SKM-1 (cell line): ENCODE results near the gene PIAS1.
"Not testable (repeated sequence)": the region's sequence is repeated elsewhere in the genome, so short reads cannot be mapped to it uniquely, and the experiment has no call there.

Experiments used
- DNase-seq: peaks from one replicate; lab custom pipeline; 2025; ENCODE audit not compliant: unreplicated experiment; lab: John Stamatoyannopoulos, UW

The PIAS1 gene

DNA sequence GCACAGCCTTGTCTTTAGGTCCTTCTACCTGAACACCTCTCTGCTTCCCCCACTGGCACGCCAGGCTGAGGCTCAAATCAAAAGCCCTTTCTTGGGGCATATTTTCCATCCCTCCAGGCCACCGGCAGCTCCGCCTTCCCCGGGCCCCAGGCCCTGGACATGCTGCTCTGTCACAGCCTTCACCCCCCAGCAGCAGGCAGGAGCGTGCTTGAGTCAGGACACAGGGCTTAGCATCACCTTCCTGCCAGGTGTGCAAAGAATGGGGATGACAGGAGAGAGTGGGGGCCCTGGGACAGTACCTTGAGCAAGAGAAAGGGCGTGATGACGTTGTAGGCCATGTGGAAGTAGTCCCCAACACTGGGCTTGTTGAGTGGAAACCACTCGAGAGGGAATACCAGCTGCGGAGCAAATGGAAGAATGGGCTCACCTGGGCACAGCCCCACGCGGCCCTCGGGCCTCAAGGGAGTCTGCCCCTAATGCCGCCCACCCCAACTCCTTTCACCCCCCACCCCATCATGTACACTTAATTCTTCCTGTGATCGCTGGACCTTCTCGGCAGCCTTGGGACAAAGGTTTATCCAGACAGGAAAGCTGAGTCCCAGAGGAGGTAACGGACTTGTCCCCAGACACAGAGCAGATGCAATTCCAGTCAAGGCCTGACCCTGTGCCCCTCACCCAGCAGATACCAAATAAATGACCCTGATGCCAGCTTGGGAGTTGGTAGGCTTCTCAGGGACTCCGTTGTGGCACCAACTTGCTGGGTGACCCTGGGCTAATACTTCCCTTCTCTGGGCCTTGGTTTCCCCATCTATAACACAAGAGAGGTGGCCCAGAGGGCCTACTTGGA, 160.1 kb downstream of the PIAS1 start:
- no peak for DNase-seq

DNA sequence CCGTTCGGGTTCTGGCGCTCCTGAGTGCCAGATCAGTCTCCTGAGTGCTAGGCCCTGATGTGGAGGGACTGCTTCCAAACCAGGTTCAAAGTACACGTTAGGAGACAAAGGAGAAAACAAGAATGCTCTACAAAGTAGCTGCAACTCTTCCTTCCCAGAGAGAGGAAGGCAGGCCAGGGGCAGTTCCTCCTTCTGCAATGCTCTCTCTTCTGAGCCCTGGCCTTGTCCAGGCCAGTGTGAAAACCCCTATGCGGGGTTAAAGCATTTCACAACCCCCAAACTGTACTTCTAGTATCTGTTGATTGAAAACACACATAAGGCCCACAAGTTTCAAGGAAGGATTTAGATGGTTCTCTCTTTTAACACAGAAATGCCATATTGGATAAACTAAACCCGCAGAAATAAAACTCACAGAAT, 160.7 kb downstream of the PIAS1 start:
- no peak for DNase-seq

DNA sequence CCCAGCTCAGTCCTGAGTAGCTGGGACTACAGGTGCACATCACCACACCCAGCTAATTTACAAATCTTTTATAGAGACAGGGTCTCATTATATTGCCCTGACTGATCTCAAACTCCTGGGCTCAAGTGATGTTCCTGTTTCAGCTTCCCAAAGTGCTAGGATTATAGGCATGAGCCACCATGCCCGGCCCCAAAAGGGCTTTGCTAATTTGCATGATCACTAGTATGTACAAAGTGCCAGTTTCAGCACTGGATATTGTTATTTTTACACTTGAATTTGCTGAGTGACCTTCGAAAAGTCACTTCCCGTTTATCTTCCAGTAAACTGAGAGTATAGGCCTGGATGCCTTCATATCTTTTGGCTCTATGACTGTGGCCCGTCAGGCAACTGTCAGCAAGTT, 163.2 kb downstream of the PIAS1 start:
- no peak for DNase-seq

DNA sequence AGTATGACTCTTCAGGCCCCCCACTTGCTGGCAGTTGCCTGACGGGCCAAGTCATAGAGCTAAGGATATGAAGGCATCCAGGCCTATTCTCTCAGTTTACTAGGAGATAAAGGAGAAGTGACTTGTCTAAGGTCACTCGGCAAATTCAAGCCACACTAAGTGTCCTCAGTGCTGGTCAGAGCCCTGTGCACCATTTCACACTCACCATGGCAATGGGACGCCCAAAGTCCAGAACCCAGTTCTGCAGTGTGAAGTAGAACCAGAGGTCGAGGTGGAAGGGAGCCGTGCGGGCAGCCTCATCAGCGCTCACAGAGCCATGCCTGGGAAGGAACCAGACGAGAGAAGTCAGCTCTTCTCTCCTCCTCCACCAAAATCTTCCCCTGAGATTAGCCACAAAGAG, 164.2 kb downstream of the PIAS1 start:
- no peak for DNase-seq

DNA sequence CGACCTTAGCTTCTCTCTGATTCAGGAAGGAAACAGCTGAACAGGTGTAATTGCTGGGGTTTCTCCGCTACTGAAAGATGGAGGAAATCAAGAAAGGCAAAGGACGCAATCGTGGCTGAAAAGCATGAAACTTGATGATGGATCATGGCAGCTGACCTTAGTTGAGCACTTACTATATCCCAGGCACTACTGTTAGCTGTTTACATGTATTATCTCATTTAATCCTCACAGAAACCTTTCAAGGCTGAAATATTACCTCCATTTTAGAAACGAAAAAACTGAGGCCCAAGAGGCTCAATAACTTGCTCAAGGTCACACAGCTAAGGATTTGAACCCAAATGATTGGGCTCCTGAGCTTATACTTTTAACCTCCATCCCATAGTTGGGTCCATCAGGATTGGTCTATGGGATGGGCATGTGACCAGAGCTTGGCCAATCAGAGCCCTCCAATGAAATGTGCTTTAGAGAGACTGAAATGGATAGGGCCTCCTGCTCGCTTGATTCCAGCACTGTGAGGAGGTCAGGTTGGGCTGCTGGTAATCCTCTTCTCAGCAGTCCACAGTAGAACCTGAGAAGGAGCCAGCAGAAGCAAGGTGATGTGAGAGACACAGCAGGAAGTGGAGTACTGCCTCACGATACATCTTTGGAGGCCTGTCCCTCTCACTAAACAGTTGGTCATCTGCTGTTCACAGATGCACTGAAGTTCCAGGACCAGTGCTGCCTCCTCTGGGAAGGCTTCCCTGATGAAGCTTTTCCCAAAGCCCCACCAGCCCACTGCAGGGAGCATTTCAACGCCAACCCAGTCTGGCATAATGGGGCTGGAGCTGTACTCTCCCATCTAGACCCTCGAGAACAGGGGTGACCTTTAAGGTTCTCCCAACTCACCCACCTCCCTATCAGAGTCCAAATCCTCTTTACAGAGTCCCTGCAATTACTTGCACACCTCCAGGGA, 165.0 kb downstream of the PIAS1 start:
- no peak for DNase-seq

DNA sequence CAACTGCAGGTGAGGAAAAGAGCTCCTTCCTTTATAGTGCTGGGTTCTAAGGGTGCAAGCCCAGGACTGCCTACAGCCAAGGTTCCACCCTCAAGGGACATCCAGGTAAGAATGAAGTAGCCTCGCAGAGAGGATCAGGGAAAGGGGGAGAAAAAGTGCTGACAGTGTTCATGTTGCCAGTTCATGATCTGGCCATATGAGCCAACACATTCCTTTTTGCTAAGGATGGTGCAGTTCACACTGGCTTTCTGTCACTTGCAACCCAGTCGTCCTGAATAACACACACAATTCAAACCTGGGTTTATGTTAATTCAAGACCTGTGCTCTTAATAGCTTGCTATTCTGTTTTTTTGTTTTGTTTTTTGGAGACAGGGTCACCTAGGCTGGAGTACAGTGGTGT, 166.4 kb downstream of the PIAS1 start:
- DNase-seq: no peak

DNA sequence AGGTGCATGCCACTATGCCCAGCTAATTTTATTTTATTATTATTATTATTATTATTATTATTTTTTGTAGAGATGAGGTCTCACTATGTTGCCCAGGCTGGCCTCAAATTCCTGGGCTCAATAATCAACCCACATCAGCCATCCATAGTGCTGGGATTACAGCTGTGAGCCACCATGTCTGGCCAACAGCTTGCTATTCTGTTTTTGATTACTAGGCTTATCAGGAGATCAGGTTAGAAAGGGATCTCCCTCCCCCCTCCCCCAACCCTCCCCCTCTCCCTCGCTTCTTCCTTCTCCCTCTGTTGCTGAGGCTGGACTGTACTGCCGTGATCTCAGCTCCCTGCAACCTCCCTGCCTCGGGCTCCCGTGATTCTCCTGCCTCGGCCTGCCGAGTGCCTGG, 166.9 kb downstream of the PIAS1 start:
- DNase-seq: no peak

DNA sequence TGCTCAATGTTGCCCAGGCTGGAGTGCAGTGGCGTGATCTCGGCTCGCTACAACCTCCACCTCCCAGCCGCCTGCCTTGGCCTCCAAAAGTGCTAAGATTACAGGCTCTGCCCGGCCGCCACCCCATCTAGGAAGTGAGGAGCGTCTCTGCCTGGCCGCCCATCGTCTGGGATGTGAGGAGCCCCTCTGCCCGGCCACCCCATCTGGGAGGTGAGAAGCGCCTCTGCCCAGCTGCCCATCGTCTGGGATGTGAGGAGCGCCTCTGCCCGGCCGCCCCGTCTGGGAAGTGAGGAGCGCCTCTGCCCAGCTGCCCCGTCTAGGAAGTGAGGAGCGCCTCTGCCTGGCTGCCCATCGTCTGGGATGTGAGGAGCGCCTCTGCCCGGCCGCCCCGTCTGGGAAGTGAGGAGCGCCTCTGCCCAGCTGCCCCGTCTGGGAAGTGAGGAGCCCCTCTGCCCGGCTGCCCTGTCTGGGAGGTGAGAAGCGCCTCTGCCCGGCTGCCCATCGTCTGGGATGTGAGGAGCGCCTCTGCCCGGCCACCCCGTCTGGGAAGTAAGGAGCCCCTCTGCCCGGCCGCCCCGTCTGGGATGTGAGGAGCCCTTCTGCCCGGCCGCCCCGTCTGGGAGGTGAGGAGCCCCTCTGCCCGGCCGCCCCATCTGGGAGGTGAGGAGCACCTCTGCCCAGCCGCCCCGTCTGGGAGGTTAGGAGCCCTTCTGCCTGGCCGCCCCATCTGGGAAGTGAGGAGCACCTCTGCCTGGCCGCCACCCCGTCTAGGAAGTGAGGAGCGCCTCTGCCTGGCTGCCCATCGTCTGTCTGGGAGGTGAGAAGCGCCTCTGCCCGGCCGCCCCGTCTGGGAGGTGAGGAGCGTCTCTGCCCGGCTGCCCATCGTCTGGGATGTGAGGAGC, 167.7 kb downstream of the PIAS1 start:
- DNase-seq: not testable (repeated sequence)

DNA sequence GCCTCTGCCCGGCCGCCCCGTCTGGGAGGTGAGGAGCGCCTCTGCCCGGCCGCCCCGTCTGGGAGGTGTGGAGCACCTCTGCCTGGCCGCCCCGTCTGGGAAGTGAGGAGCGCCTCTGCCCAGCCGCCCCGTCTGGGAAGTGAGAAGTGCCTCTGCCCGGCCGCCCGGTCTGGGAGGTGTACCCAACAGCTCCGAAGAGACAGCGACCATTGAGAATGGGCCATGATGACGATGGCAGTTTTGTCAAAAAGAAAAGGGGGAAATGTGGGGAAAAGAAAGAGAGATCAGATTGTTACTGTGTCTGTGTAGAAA, 168.3 kb downstream of the PIAS1 start:
- DNase-seq: not testable (repeated sequence)

DNA sequence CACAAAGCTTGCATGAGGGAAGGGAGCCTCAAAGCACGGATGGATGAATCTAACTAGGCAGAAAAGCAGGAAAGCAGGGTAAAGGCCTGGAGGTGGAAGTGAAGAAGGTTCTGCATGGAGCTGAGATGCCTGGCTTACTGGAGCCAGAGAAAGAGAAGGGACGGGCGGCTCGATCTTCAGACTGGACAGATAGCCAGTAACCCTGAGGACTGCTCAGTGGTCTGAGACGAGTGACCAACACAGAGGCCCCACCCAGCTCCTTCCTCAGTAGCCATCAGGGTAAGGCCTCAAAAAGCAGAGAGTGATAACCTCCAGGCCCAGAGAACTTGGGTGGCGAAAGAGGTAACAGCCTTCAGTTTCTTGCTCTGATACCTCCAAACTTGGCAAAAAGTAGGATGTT, 169.1 kb downstream of the PIAS1 start:
- no peak for DNase-seq

DNA sequence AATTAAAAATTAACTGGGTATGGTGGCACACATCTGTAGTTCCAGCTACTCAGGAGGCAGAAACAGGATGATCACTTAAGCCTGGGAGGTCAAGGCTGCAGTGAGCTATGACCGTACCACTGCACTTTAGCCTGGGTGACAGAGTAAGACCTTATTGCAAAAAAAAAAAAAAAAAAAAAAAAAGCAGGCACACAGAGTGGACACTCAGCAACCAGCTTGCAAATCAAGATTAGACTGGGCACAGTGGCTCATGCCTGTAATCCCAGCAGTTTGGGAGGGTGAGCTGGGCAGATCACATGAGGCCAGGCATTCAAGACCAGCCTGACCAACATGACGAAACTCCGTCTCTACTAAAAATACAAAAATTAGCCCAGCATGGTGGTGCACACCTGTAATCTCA, 170.0 kb downstream of the PIAS1 start:
- DNase-seq: no peak

DNA sequence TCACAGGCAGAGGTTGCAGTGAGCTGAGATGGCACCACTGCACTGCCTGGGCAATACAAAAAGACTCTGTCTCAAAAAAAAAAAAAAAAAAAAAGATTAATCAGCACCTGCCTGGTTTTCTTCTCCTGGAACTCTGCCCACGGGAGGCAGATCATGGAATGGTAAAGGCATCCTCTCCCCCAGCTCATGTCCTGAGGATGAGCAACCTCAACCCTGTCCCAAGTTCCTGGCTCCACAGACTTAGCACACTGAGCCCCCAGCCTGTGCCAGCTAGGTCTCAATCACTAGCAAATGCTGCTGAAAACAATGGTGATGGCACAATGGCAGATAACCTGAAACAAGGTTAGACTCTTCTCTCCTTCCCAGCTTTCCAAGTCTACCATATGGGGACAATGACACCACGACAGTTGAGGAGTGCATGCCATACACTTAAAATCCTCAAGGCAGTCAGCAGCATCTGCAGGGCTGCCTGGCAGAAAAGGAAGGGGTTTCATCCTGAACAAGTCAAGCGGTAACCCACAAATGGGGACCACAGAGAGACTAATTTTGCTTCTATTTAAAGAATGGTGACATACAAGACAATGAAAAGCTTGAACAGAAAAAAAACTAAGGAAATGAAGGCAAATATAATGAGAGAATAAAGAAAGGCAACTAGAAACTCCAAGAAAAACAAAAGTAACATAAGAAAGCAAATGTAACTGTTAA, 170.6 kb downstream of the PIAS1 start:
- DNase-seq: no peak

DNA sequence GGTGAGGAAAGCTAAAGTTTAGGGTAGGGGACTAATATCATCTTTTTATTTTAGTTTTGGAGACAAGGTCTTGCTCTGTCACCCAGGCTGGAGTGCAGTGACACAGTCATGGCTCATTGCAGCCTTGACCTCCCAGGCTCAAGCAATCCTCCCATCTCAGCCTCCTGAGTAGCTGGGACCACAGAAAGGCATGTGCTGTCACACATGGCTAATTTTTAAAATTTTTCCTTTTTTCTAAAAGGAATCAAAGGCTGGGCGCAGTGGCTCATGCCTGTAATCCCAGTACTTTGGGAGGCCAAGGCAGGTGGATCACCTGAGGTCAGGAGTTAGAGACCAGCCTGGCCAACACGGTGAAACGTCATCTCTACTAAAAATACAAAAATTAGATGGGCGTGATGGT, 171.3 kb downstream of the PIAS1 start:
- DNase-seq: not testable (repeated sequence)

DNA sequence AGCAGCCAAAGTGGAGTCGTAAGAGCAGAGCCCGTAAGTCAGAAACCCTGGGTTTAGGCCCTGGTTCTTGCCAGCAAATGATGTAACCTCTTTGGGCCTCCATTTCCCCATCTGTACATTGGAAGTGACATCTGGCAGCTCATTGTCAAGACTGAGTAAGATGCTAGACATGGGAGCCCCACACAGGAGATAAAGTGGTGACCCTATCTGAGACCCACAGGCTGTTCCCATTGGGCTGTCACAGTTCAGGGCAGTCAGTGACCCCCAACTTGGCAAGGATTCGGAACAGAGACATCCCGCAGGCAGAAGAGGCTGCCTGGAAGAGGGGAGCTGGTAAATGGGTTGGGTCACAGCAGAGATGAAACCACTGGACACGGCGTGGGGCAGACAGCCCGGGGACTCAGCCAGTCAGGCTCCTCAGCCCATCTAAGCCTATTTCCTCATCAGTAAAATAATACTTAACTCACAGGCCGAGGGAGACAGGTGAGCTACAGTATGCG, 173.6 kb downstream of the PIAS1 start:
- no peak for DNase-seq

DNA sequence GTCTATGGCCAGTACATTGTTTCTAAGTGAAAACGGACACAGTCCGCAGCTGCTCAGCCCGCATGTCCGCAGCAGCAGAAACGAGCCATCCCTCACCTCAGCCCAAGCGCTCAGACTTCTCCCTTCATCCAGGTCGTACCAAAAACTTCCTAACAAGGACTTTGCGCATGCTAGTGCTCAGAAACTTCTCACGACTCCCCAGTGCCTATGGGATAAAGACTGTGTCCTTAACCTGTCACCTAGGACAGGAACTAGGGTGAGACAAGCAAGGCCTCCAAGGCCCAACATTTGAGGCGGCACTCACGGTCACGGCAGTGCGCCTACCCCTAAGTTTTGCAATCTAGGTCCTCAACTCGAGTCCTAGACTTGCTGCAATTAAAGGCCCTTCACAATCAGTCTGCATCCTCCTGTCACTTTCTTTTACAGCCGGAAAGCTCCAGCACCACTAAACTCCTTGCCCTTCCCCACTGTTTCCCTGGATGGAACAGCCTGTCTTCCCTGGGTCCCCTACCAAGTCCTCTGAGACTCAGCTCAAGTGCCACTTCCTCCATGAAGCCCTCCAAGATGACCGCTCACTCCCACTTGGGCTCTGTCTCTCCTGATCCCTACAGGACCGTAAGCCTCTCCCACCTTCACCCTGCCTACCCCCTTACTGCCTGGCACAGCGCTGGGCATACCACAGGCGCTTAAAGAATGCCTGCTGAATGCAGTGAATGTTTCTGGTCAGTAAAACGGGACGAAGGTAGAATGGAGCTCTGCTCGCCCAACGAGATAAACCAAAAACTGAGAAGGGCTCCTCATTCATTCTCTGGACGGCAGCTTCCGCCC, 174.2 kb downstream of the PIAS1 start:
- peak; percentile 34 for DNase-seq

DNA sequence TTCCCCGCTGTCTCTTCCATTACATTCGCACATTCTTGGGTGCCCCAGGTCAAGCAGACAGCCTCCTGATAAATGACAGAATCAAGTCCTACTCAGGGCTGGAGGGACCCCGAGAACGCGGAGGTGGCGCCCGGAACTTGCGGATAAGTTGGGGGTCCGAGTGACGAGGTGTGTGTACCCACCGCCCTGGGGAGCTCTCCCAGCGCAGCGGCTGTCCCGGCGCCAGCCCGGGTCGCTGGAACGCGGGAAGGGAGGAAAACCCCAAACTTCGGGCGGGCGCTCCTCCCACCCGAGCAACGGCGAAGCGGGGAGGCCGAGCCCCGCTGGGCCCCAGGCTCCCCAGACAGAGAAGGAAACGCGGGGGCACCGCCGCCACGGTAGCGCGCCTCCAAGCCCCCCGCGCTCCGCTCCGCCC, 174.9 kb downstream of the PIAS1 start:
- DNase-seq: no peak

DNA sequence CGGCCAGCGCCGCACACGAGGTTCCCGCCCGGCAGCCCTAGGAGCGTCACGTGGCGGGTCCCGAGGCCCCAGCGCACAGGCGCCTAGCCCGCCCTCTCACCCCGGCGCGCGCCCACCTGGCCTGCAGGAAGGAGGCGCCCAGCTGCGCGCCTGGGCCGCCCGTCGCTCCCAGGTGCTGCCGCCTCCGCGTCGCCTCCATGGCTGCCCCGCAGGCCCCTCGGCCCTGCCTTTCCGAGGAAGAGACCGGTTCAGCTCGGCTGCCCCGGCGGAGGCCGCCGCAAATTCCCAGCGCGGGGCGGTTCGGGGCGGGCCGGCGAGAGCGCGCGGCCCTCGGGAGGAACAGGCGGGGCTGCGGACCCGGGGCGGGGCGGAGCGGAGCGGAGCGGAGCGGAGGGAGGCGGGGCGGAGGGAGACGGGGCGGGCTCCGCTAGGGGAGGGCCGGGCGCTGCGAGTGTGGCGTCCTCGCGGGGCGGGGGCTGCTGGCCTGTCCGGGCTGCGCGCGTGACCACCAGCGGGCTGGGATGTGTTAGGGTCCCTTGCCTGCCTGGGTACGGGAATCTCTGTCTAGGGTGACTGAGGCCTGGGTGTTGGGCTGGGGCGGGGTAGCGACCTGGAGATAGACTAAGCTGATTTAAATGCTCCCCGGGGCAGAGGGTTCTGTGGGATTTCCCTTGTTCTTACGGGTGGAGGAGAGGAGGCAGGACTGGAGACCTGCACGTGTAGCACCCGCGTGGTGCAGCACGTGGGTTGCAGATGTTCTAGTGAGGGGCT, 175.5 kb downstream of the PIAS1 start, which contains the start of gene CLN6:
Gene CLN6, minus strand, starts transcription at position 343 of the 771 bp plus-strand sequence. Its CDS starts 144 bp downstream, at position 199.
- peak; percentile 73 for DNase-seq
